ENCODE measurements around the gene VEZT.

DNA sequence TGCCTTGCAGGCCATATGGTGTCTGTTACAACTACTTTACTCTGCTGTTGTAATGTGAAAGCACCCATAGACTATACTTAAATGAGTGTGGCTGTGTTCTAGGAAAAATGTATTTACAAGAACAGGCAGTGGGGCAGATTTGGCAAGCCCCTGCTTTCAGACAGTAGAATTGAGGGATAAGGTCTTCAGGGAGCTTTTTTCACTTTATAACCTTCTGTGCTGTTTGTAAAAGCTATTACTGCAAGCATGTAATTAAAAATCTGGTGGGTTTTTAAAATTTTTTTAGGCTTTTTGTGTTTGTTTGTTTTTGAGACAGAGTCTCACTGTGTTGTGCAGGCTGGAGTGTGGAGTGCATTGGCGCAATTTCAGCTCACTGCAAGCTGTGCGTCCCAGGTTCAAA lies 73.9 kb downstream of the VEZT start:
- TF ChIP-seq, protein P1, sequence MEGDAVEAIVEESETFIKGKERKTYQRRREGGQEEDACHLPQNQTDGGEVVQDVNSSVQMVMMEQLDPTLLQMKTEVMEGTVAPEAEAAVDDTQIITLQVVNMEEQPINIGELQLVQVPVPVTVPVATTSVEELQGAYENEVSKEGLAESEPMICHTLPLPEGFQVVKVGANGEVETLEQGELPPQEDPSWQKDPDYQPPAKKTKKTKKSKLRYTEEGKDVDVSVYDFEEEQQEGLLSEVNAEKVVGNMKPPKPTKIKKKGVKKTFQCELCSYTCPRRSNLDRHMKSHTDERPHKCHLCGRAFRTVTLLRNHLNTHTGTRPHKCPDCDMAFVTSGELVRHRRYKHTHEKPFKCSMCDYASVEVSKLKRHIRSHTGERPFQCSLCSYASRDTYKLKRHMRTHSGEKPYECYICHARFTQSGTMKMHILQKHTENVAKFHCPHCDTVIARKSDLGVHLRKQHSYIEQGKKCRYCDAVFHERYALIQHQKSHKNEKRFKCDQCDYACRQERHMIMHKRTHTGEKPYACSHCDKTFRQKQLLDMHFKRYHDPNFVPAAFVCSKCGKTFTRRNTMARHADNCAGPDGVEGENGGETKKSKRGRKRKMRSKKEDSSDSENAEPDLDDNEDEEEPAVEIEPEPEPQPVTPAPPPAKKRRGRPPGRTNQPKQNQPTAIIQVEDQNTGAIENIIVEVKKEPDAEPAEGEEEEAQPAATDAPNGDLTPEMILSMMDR (IDR thresholded peaks at IDR 0.05): no peak
- no peak for TF ChIP-seq POLR2A (IDR thresholded peaks at IDR 0.05)
